ENCODE measurements around the gene SDC1.
"Not testable (repeated sequence)": the region's sequence is repeated elsewhere in the genome, so short reads cannot be mapped to it uniquely, and the experiment has no call there.

SDC1 gene

DNA sequence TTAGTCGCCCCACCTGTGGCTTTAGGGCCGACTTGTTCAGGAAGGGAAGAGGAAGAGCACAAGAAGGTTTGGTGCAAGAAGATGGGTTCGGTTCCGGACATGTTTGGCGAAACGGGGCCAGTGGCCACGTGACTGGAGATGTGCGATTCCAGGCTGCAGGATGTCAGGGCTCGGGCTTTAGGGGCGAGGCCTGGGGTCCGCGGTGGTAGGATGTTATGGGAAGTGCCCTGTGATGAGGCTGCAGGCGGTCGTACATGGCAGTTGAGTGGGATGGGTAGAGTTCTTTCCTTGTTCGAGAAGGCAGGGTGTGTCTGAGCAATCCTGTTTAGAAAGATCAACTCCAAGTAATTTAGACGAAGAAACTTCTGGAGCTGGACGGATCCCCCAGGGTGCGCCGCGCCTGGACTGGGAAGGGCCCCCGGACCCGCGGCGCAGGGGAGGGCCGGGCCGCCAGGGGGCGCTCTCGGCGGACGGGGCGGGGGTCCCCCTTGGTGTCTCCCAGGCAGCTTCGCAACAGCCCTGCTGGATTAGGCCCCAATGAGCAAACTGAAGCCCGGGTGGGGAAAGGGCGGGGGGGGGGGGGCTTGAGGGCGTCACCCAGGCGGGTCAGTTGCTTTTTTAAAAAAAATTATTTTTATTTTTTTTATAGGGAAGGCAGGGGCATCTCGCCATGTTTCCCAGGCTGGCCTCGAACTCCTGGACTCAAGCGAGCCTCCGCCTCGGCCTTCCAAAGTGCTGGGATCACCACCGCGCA is 17.2 kb upstream of the SDC1 start:
- Histone ChIP-seq H3K9me3 (ENCODE audit: insufficient read depth, low read depth, low read length) (no peaks in the 10 kb centered on the region), H3K4me3 (ENCODE audit: low read length) (no peak overlapping the region), H3K36me3 (ENCODE audit: insufficient read depth, low read depth, low read length) (peaks cover 12% of the 10 kb centered on the region; the same call in 1 of the 2 replicates), H3K9ac (ENCODE audit: low read depth, low read length) (no peak overlapping the region), H3K27me3 (ENCODE audit: insufficient read depth, low read length) (no peaks in the 10 kb centered on the region), H3K27ac (ENCODE audit: low read length) (no peak overlapping the region), H3K4me1 (ENCODE audit: insufficient read depth, low read length) (no peaks in the 10 kb centered on the region; the same call in 1 of the 2 replicates)

DNA sequence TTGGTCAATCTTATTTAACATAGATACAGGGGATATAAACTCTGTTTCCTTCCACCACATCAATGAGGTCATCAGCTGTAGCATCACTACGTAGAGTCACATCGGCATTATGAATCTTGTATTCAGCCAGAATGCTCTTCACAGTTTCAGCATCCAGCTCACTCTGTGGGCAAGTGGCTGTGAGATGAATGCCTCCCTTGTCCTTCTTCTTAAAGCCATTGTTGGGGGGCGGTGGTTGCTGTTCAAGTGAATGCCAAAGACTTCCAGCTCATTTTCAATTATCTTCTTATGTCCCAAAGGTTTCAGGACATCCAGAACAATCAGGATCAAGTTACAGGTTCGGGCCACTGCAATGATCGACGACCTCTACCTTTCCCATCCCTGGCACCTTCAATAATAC is 15.4 kb upstream of the SDC1 start:
- H3K9me3 ChIP-seq (ENCODE audit: insufficient read depth, low read depth, low read length); H3K27ac ChIP-seq (ENCODE audit: low read length); H3K4me3 ChIP-seq (ENCODE audit: low read length); H3K9ac ChIP-seq (ENCODE audit: low read depth, low read length); H3K4me1 ChIP-seq (ENCODE audit: insufficient read depth, low read length); H3K36me3 ChIP-seq (ENCODE audit: insufficient read depth, low read depth, low read length); H3K27me3 ChIP-seq (ENCODE audit: insufficient read depth, low read length): not testable (repeated sequence)

DNA sequence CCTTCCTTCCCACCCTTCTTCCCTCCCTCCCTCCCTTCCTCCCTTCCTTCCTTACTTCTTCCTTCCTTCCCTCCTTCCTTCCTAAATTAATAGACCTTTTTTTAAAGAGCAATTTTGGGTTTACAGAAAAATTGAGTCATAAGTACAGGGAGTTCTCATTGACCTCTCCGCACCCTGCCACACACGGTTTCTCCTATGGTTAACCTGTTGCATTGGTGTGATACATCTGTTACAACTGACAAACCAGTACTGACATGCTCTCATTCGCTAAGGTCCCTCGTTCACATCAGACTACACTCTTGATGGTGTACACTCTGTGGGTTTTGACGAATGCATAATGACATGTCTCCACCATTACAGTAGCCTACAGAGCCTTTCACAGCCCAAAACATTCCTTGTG is 11.6 kb upstream of the SDC1 start:
- H3K27ac ChIP-seq (ENCODE audit: low read length): no peak overlapping the region
- no peaks in the 10 kb centered on the region for H3K36me3 ChIP-seq (ENCODE audit: insufficient read depth, low read depth, low read length)
- H3K9me3 ChIP-seq (ENCODE audit: insufficient read depth, low read depth, low read length): no peaks in the 10 kb centered on the region
- H3K4me1 ChIP-seq (ENCODE audit: insufficient read depth, low read length): peaks cover 6% of the 10 kb centered on the region
- no peaks in the 10 kb centered on the region for H3K27me3 ChIP-seq (ENCODE audit: insufficient read depth, low read length)
- H3K4me3 ChIP-seq (ENCODE audit: low read length): no peak overlapping the region
- H3K9ac ChIP-seq (ENCODE audit: low read depth, low read length): no peak overlapping the region

DNA sequence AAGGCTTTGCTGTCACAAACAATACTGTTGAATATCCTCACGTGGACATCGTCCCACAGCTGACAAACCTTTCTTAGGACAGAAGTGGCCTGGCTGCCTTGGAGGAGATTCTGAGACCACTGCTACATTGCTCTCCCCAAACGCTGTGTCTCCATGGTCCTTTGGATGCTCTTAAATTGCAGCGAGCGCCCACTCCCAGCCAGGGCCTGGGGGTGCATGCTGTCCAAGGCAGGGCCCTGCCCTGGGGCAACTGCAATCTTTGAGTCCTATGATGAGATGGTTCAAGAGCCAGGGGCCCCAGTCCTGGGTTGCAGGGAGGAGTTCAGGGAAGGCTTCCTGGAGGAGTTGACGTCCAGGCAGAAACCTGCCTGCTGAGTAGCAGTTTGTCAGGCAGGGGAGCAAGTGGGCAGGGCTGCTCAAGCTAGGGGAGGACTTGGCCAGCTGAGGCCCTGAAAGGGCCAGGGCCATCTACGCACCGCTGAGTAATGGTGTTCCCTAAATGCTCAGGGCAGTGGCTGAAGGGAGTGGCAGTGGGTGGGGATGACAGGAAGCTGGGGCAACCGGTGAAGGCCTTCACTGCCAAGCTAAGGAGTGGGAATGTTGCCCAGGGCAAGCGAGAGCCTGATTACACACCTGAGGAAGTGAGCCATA is 10.8 kb upstream of the SDC1 start:
- no peak overlapping the region for H3K27ac ChIP-seq (ENCODE audit: low read length)
- H3K4me1 ChIP-seq (ENCODE audit: insufficient read depth, low read length): peaks cover 7% of the 10 kb centered on the region
- no peaks in the 10 kb centered on the region for H3K27me3 ChIP-seq (ENCODE audit: insufficient read depth, low read length)
- no peaks in the 10 kb centered on the region for H3K36me3 ChIP-seq (ENCODE audit: insufficient read depth, low read depth, low read length)
- H3K9me3 ChIP-seq (ENCODE audit: insufficient read depth, low read depth, low read length): no peaks in the 10 kb centered on the region
- no peak overlapping the region for H3K9ac ChIP-seq (ENCODE audit: low read depth, low read length)
- no peak overlapping the region for H3K4me3 ChIP-seq (ENCODE audit: low read length)

DNA sequence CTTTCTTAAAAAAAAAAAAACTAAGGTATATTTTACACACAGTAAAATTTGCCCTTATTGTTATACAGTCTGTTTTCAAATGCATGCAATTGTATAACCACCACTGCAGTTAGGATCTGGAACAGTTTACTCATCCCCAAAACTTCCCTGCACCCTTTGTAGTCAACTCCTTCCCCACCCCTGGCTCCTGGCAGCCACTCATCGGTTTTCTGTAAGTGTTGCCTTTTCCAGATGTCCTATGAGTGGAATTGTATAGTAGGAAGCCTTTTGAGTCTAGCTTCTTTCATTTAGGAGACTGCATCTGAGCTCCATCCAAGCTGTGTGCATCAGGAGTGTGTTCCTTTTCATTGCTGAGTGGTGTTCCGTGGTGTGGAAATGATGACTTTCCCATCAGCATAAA is 9.7 kb upstream of the SDC1 start:
- H3K36me3 ChIP-seq (ENCODE audit: insufficient read depth, low read depth, low read length); H3K4me3 ChIP-seq (ENCODE audit: low read length); H3K4me1 ChIP-seq (ENCODE audit: insufficient read depth, low read length); H3K9me3 ChIP-seq (ENCODE audit: insufficient read depth, low read depth, low read length); H3K27ac ChIP-seq (ENCODE audit: low read length); H3K27me3 ChIP-seq (ENCODE audit: insufficient read depth, low read length); H3K9ac ChIP-seq (ENCODE audit: low read depth, low read length): not testable (repeated sequence)

DNA sequence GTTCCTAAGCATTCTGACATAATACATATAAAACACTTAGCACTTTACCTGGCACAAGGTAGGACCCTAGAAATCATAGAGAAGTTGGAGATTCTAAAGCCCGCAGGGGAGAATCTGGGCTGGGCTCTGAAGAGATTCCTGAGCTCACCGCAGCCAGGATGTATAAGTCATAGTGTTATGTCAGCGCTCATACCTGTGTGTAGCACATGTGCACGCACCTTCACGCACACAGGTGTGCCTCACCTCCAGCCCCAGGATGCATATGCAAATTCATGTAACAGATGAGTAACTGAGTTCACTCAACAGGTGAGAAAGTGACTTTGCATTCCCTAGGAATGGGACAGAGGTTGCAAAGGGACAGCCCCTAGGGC is 7.9 kb upstream of the SDC1 start:
- Histone ChIP-seq H3K27ac (ENCODE audit: low read length) (no peak overlapping the region), H3K9me3 (ENCODE audit: insufficient read depth, low read depth, low read length) (no peaks in the 10 kb centered on the region)

DNA sequence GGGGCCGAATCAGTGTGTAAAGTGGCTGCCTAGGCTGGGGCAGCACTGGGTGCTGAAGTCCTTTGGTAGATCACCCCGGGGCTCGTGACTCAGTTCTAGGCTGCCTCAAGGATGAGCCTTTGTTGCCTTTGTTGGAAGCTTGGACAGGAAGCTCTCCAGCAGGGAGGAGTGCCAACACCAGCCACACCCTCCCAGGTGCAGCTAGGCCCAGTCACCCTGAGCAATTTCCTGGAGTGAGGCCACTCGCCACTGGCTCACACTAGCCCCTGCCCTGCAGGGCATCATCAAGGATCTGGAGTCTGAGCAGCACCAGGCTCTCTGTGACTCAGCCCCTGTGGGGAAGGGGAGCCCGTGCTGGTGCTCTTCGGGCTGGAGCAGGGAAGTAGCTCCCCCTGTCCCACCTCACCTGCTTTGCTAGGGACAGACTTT is 6.7 kb upstream of the SDC1 start:
- Histone ChIP-seq H3K4me1 (ENCODE audit: insufficient read depth, low read length) (peaks cover 7% of the 10 kb centered on the region), H3K36me3 (ENCODE audit: insufficient read depth, low read depth, low read length) (no peaks in the 10 kb centered on the region), H3K27me3 (ENCODE audit: insufficient read depth, low read length) (peaks cover under 1% of the 10 kb centered on the region; the same call in 1 of the 2 replicates), H3K27ac (ENCODE audit: low read length) (no peak overlapping the region), H3K9ac (ENCODE audit: low read depth, low read length) (no peak overlapping the region), H3K4me3 (ENCODE audit: low read length) (no peak overlapping the region), H3K9me3 (ENCODE audit: insufficient read depth, low read depth, low read length) (no peaks in the 10 kb centered on the region)

More for the DNA sequence above, 7.9 kb upstream of the SDC1 start:
- Histone ChIP-seq H3K27me3 (ENCODE audit: insufficient read depth, low read length) (no peaks in the 10 kb centered on the region), H3K4me3 (ENCODE audit: low read length) (no peak overlapping the region), H3K4me1 (ENCODE audit: insufficient read depth, low read length) (peaks cover 7% of the 10 kb centered on the region), H3K36me3 (ENCODE audit: insufficient read depth, low read depth, low read length) (no peaks in the 10 kb centered on the region), H3K9ac (ENCODE audit: low read depth, low read length) (no peak overlapping the region)

DNA sequence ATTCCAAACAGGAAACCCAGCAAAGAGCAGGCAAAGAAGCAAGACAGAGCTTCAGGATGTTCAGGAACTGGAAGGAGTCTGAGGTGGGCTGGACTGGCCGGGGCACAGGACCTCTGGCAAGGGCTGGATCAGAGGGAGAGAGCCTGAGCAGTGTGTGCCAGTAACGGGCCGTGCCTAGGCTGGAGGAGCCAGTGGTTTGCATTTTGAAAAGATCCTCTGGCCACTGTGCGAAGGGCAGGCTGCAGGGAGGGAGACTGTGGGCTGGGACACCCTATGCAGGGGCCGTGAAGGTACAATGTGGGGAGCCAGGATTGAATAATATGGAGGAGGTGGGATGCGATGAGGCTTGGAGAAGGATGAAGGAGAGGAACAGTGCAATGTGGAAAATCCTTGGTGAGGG is 6.2 kb upstream of the SDC1 start:
- peaks cover 7% of the 10 kb centered on the region for H3K4me1 ChIP-seq (ENCODE audit: insufficient read depth, low read length)
- H3K27me3 ChIP-seq (ENCODE audit: insufficient read depth, low read length): peaks cover 5% of the 10 kb centered on the region; the same call in 1 of the 2 replicates
- no peak overlapping the region for H3K4me3 ChIP-seq (ENCODE audit: low read length)
- H3K9ac ChIP-seq (ENCODE audit: low read depth, low read length): no peak overlapping the region
- H3K27ac ChIP-seq (ENCODE audit: low read length): no peak overlapping the region
- no peaks in the 10 kb centered on the region for H3K9me3 ChIP-seq (ENCODE audit: insufficient read depth, low read depth, low read length)
- no peaks in the 10 kb centered on the region for H3K36me3 ChIP-seq (ENCODE audit: insufficient read depth, low read depth, low read length)

DNA sequence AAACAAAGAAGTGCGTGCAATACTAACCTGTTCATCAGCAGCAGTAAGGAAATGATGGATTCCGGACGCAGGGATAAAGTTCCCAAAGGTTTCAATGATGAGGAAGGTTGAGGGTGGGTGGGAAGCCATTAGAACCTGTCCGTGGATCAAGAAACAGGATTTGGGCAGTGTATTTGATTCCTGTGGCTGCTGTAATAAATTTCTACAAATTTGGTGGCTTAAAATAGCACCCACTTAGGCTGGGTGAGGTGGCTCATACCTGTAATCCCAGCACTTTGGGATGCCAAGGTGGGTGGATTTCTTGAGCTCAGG is 5.1 kb upstream of the SDC1 start:
- Histone ChIP-seq H3K36me3 (ENCODE audit: insufficient read depth, low read depth, low read length) (no peaks in the 10 kb centered on the region), H3K9ac (ENCODE audit: low read depth, low read length) (no peak overlapping the region), H3K27ac (ENCODE audit: low read length) (no peak overlapping the region), H3K9me3 (ENCODE audit: insufficient read depth, low read depth, low read length) (no peaks in the 10 kb centered on the region), H3K4me3 (ENCODE audit: low read length) (no peak overlapping the region), H3K4me1 (ENCODE audit: insufficient read depth, low read length) (peaks cover 7% of the 10 kb centered on the region), H3K27me3 (ENCODE audit: insufficient read depth, low read length) (peaks cover 9% of the 10 kb centered on the region; the same call in 1 of the 2 replicates)

DNA sequence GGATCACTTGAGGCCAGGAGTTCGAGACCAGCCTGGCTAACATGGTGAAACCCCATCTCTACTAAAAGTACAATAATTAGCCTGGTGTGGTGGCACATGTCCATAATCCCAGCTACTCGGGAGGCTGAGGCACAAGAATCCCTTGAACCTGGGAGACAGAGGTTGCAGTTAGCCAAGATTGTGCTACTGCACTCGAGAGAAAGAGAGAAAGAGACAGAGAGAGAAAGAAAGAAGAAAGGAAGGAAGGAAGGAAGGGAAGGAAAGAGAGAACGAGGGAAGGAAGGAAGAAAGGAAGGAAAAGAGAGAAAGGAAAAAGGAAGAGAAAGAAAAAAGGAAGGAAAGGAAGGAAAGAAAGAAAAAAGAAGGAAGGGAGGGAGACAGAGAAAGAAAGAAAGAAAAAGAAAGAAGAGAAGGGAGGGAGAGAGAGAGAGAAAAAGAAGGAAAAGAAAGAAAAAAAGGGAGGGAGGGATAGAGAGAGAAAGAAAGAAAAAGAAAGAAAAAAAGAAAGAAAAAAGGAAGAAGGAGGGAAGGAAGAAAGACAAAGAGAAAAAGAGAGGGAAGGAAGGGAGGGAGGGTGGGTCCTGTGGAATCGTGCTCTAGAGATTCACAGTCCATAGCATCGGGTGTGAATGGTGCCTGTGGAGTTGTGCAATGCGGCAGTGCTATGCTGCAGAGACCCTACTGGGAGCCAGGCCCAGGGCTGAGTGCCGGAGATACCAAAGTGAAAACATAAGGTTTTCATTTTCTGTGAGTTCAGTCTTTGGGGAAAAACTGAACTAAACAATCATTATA is 4.6 kb upstream of the SDC1 start:
- Histone ChIP-seq H3K27ac (ENCODE audit: low read length) (no peak overlapping the region), H3K27me3 (ENCODE audit: insufficient read depth, low read length) (peaks cover 9% of the 10 kb centered on the region; the same call in 1 of the 2 replicates), H3K36me3 (ENCODE audit: insufficient read depth, low read depth, low read length) (no peaks in the 10 kb centered on the region), H3K4me1 (ENCODE audit: insufficient read depth, low read length) (peaks cover 7% of the 10 kb centered on the region), H3K4me3 (ENCODE audit: low read length) (no peak overlapping the region), H3K9ac (ENCODE audit: low read depth, low read length) (no peak overlapping the region), H3K9me3 (ENCODE audit: insufficient read depth, low read depth, low read length) (no peaks in the 10 kb centered on the region)

DNA sequence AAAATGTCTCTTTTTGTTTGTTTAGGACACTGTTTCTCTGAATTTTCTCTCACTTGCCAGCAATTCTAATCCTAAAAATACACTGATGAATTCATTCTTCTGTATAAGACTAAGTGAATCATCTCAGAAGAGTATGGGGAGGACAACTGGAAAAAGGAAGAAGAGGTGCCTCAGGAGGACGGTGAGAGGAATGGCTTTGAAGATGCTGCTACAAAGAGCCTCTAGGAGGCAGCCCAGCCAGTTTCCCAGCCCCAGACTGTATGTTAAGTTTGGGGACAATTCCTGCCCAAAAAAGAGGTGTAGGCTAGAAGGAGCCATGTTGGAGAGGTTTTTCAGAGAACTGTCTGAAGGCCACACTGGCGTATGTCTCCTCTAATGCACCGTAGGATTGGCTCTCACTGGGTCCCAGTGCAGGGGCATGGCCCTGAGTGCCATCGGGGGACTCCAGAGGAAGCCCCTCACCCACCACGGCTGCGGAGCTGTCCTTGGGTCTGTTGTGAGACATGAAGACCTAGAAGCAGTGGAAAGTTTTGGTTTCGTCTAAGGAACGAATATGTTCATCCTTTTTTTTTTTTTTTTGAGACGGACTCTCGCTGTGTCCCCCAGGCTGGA is 3.1 kb upstream of the SDC1 start:
- Histone ChIP-seq H3K9ac (ENCODE audit: low read depth, low read length) (no peak overlapping the region), H3K4me1 (ENCODE audit: insufficient read depth, low read length) (peaks cover 7% of the 10 kb centered on the region), H3K27me3 (ENCODE audit: insufficient read depth, low read length) (peaks cover 9% of the 10 kb centered on the region; the same call in 1 of the 2 replicates), H3K9me3 (ENCODE audit: insufficient read depth, low read depth, low read length) (no peaks in the 10 kb centered on the region), H3K4me3 (ENCODE audit: low read length) (no peak overlapping the region), H3K36me3 (ENCODE audit: insufficient read depth, low read depth, low read length) (no peaks in the 10 kb centered on the region), H3K27ac (ENCODE audit: low read length) (no peak overlapping the region)
